Measurements from ENCODE around the gene HCFC1.

DNA sequence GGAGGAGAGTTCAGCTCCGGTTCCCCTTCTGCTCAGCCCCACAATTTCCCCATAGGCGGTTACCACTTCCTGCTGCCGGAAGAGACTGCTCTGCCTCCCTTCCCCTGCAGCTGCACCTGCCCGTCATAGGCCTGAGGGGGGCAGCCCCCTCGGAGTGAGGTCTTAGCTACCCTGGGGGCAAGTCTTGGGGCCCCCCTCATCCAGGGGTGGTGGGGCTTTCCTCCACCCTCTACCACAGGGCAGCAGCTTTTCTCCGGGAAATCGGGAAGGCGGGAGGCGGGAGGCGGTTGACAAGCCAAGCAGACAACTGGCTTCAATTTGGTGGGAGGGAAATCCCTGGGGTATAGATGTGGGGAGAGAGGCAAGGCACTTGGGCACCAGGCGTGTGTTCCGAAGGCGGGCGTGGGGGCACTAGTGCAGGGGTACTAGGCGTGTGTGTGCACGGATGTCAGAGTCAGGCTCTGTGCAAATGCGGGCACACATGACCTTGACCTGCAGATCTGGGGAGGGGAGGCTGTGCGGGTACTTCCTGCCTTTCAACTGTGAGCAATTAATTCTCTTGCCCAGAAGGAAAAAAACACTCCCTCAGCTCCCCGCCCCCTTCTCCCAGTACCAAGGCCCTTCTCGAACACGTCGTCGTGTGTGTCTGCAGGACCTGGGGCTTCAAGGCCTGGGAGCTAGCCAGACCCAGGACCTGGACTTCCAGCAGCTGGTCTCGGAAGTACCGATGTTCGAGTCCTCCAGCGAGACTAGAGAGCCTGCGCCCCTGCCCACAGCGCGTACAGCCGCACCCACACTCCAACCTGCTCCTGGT lies 44.6 kb downstream of the HCFC1 start:
- no peak for TF ChIP-seq EP300 (IDR thresholded peaks at IDR 0.05)
- TF ChIP-seq POLR2AphosphoS5 (IDR thresholded peaks at IDR 0.05), result peak in 1 of 4 donors; percentile 13
- TF ChIP-seq, protein P1, sequence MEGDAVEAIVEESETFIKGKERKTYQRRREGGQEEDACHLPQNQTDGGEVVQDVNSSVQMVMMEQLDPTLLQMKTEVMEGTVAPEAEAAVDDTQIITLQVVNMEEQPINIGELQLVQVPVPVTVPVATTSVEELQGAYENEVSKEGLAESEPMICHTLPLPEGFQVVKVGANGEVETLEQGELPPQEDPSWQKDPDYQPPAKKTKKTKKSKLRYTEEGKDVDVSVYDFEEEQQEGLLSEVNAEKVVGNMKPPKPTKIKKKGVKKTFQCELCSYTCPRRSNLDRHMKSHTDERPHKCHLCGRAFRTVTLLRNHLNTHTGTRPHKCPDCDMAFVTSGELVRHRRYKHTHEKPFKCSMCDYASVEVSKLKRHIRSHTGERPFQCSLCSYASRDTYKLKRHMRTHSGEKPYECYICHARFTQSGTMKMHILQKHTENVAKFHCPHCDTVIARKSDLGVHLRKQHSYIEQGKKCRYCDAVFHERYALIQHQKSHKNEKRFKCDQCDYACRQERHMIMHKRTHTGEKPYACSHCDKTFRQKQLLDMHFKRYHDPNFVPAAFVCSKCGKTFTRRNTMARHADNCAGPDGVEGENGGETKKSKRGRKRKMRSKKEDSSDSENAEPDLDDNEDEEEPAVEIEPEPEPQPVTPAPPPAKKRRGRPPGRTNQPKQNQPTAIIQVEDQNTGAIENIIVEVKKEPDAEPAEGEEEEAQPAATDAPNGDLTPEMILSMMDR (IDR thresholded peaks at IDR 0.05), result no peak
